ENCODE results near the gene OSBPL5. TPM values are rescaled to one million over a fixed set of nuclear protein-coding genes. Genes with fewer than 3 reads are reported as not detected.

OSBPL5 gene
- total RNA-seq, 1 donor from 2014 or later, result 1.6 TPM

- Mint-ChIP-seq H3K9me3 (no peaks in the 10 kb centered on the region), H3K4me3 (no peak overlapping the region), H3K27me3 (ENCODE audit: insufficient read depth) (no peaks in the 10 kb centered on the region), H3K36me3 (ENCODE audit: low read depth) (no peaks in the 10 kb centered on the region), H3K4me1 (ENCODE audit: low read depth) (no peaks in the 10 kb centered on the region), H3K27ac (no peak overlapping the region)
- no peak for DNase-seq (ENCODE audit: low spot score)
- intact Hi-C loops (cut with micrococcal nuclease), result no loop called here
These were observed 65.9 kb downstream of the OSBPL5 start for GRCh38 chr11:3099178-3099577.

- no peaks in the 10 kb centered on the region for H3K36me3 Mint-ChIP-seq (ENCODE audit: low read depth)
- no peaks in the 10 kb centered on the region for H3K4me1 Mint-ChIP-seq (ENCODE audit: low read depth)
- H3K4me3 Mint-ChIP-seq, result no peak overlapping the region
- DNase-seq (ENCODE audit: low spot score), result no peak
- H3K9me3 Mint-ChIP-seq, result no peaks in the 10 kb centered on the region
- no peak overlapping the region for H3K27ac Mint-ChIP-seq
- intact Hi-C loops (cut with micrococcal nuclease), result no loop called here
- no peaks in the 10 kb centered on the region for H3K27me3 Mint-ChIP-seq (ENCODE audit: insufficient read depth)
These were observed 68.1 kb downstream of the OSBPL5 start for GRCh38 chr11:3096909-3097530.

- H3K27me3 Mint-ChIP-seq (ENCODE audit: insufficient read depth), result no peaks in the 10 kb centered on the region
- no peak overlapping the region for H3K4me3 Mint-ChIP-seq
- H3K27ac Mint-ChIP-seq, result no peak overlapping the region
- DNase-seq (ENCODE audit: low spot score), result no peak
- no peaks in the 10 kb centered on the region for H3K4me1 Mint-ChIP-seq (ENCODE audit: low read depth)
- intact Hi-C loops (cut with micrococcal nuclease), result no loop called here
- H3K36me3 Mint-ChIP-seq (ENCODE audit: low read depth), result no peaks in the 10 kb centered on the region
- H3K9me3 Mint-ChIP-seq, result no peaks in the 10 kb centered on the region
These were observed 69.3 kb downstream of the OSBPL5 start for GRCh38 chr11:3095712-3096361.

GRCh38 chr11:3094223-3094824 is 70.8 kb downstream of the OSBPL5 start:
- Mint-ChIP-seq H3K9me3 (no peaks in the 10 kb centered on the region), H3K4me3 (no peak overlapping the region), H3K27ac (no peak overlapping the region), H3K36me3 (ENCODE audit: low read depth) (no peaks in the 10 kb centered on the region), H3K4me1 (ENCODE audit: low read depth) (no peaks in the 10 kb centered on the region), H3K27me3 (ENCODE audit: insufficient read depth) (no peaks in the 10 kb centered on the region)
- intact Hi-C loops (cut with micrococcal nuclease), result loop anchor here (5.0 kb wide), 2 partner anchors 207 to 662 kb away; partner anchors contain the start of gene CDKN1C
- DNase-seq (ENCODE audit: low spot score), result no peak

GRCh38 chr11:3093281-3094191 is 71.6 kb downstream of the OSBPL5 start:
- no peak for DNase-seq (ENCODE audit: low spot score)
- Mint-ChIP-seq H3K36me3 (ENCODE audit: low read depth) (no peaks in the 10 kb centered on the region), H3K4me3 (no peak overlapping the region), H3K27ac (no peak overlapping the region), H3K27me3 (ENCODE audit: insufficient read depth) (no peaks in the 10 kb centered on the region), H3K4me1 (ENCODE audit: low read depth) (no peaks in the 10 kb centered on the region), H3K9me3 (no peaks in the 10 kb centered on the region)
- intact Hi-C loops (cut with micrococcal nuclease), result loop anchor here (5.0 kb wide), 2 partner anchors 206 to 661 kb away; partner anchors contain the start of gene CDKN1C

GRCh38 chr11:3092603-3093141 is 72.4 kb downstream of the OSBPL5 start:
- no peak overlapping the region for H3K27ac Mint-ChIP-seq
- H3K9me3 Mint-ChIP-seq, result no peaks in the 10 kb centered on the region
- H3K4me1 Mint-ChIP-seq (ENCODE audit: low read depth), result no peaks in the 10 kb centered on the region
- intact Hi-C loops (cut with micrococcal nuclease), result loop anchor here (5.0 kb wide), 2 partner anchors 205 to 660 kb away; partner anchors contain the start of gene CDKN1C
- H3K27me3 Mint-ChIP-seq (ENCODE audit: insufficient read depth), result no peaks in the 10 kb centered on the region
- H3K36me3 Mint-ChIP-seq (ENCODE audit: low read depth), result no peaks in the 10 kb centered on the region
- H3K4me3 Mint-ChIP-seq, result no peak overlapping the region
- DNase-seq (ENCODE audit: low spot score), result no peak

GRCh38 chr11:3091846-3092602 is 73.1 kb downstream of the OSBPL5 start:
- no peaks in the 10 kb centered on the region for H3K9me3 Mint-ChIP-seq
- no peaks in the 10 kb centered on the region for H3K4me1 Mint-ChIP-seq (ENCODE audit: low read depth)
- H3K27ac Mint-ChIP-seq, result no peak overlapping the region
- peak; percentile 60 for DNase-seq (ENCODE audit: low spot score)
- no peaks in the 10 kb centered on the region for H3K27me3 Mint-ChIP-seq (ENCODE audit: insufficient read depth)
- no peak overlapping the region for H3K4me3 Mint-ChIP-seq
- H3K36me3 Mint-ChIP-seq (ENCODE audit: low read depth), result no peaks in the 10 kb centered on the region
- intact Hi-C loops (cut with micrococcal nuclease), result loop anchor here (1.0 to 5.0 kb wide), 6 partner anchors 55 to 660 kb away; partner anchors contain the start of gene CDKN1C

- no peaks in the 10 kb centered on the region for H3K36me3 Mint-ChIP-seq (ENCODE audit: low read depth)
- intact Hi-C loops (cut with micrococcal nuclease), result loop anchor here (1.0 to 5.0 kb wide), 6 partner anchors 54 to 659 kb away; partner anchors contain the start of gene CDKN1C
- H3K27ac Mint-ChIP-seq, result no peak overlapping the region
- H3K4me1 Mint-ChIP-seq (ENCODE audit: low read depth), result no peaks in the 10 kb centered on the region
- H3K9me3 Mint-ChIP-seq, result no peaks in the 10 kb centered on the region
- no peak for DNase-seq (ENCODE audit: low spot score)
- H3K4me3 Mint-ChIP-seq, result no peak overlapping the region
- H3K27me3 Mint-ChIP-seq (ENCODE audit: insufficient read depth), result no peaks in the 10 kb centered on the region
These were observed 73.8 kb downstream of the OSBPL5 start for GRCh38 chr11:3091081-3091845.

- H3K4me3 Mint-ChIP-seq, result no peak overlapping the region
- intact Hi-C loops (cut with micrococcal nuclease), result loop anchor here (2.0 to 5.0 kb wide), 3 partner anchors 159 to 658 kb away; partner anchors contain the start of gene CDKN1C
- H3K27me3 Mint-ChIP-seq (ENCODE audit: insufficient read depth), result no peaks in the 10 kb centered on the region
- H3K9me3 Mint-ChIP-seq, result no peaks in the 10 kb centered on the region
- no peaks in the 10 kb centered on the region for H3K4me1 Mint-ChIP-seq (ENCODE audit: low read depth)
- no peak for DNase-seq (ENCODE audit: low spot score)
- no peak overlapping the region for H3K27ac Mint-ChIP-seq
- H3K36me3 Mint-ChIP-seq (ENCODE audit: low read depth), result no peaks in the 10 kb centered on the region
These were observed 74.8 kb downstream of the OSBPL5 start for GRCh38 chr11:3090096-3090901.

- Mint-ChIP-seq H3K27ac (no peak overlapping the region), H3K4me3 (no peak overlapping the region), H3K36me3 (ENCODE audit: low read depth) (no peaks in the 10 kb centered on the region), H3K4me1 (ENCODE audit: low read depth) (no peaks in the 10 kb centered on the region), H3K9me3 (no peaks in the 10 kb centered on the region), H3K27me3 (ENCODE audit: insufficient read depth) (no peaks in the 10 kb centered on the region)
- intact Hi-C loops (cut with micrococcal nuclease), result loop anchor here (2.0 to 5.0 kb wide), 3 partner anchors 159 to 657 kb away; partner anchors contain the start of gene CDKN1C
- DNase-seq (ENCODE audit: low spot score), result no peak
These were observed 75.7 kb downstream of the OSBPL5 start for GRCh38 chr11:3089236-3090061.

Data from activated T-helper 1 cell treated with anti-CD3 and anti-CD28 coated beads, Interleukin-12 subunit alpha, Interleukin-12 subunit beta, Interleukin-2, Interleukin-4 antibody, amounts not matched to agents 30 ng/mL and 10 ng/mL and 1 ng/mL, durations not matched to agents 14 hours and 24 hours and 36 hours (primary cell).